Stimulated activated CD4-positive, alpha-beta T cell treated with anti-CD3 and anti-CD28 coated beads, Interleukin-15, amount 100 ng/mL, for 24 hours (primary cell): ENCODE results near the gene HENMT1.
"Not testable (repeated sequence)": the region's sequence is repeated elsewhere in the genome, so short reads cannot be mapped to it uniquely, and the experiment has no call there.

Experiments used
- DNase-seq: peaks from one replicate; pipeline ENCODE4 v3.0.0-alpha.2; 2020

The HENMT1 gene

GRCh38 chr1:108661030-108661609, at the start of gene HENMT1:
Gene HENMT1, minus strand, starts transcription at chr1:108661093. Its CDS starts 1,209 bp downstream, at chr1:108659884.
- peak; percentile 84 for DNase-seq

- peak; percentile 72 for DNase-seq
Measured at GRCh38 chr1:108708691-108709660, 48.1 kb upstream of the HENMT1 start.

- no peak for DNase-seq
Measured at GRCh38 chr1:108706643-108707042, 45.8 kb upstream of the HENMT1 start.

- DNase-seq: no peak
Measured at GRCh38 chr1:108704496-108704895, 43.6 kb upstream of the HENMT1 start.

GRCh38 chr1:108703939-108704338, 43.0 kb upstream of the HENMT1 start:
- no peak for DNase-seq

- not testable (repeated sequence) for DNase-seq
Measured at GRCh38 chr1:108702109-108702508, 41.2 kb upstream of the HENMT1 start.

- no peak for DNase-seq
Measured at GRCh38 chr1:108701176-108701849, 40.4 kb upstream of the HENMT1 start.

- no peak for DNase-seq
Measured at GRCh38 chr1:108699375-108700332, 38.8 kb upstream of the HENMT1 start.

- DNase-seq: no peak
Measured at GRCh38 chr1:108695535-108695934, 34.6 kb upstream of the HENMT1 start.

- DNase-seq: peak; percentile 71
Measured at GRCh38 chr1:108692724-108693655, 32.1 kb upstream of the HENMT1 start.

- peak; percentile 96 for DNase-seq
Measured at GRCh38 chr1:108691942-108692723, 31.2 kb upstream of the HENMT1 start, which contains the start of gene PRPF38B. Gene PRPF38B, plus strand, starts transcription at chr1:108692310. Its CDS starts 282 bp downstream, at chr1:108692592.

- DNase-seq: no peak
Measured at GRCh38 chr1:108691128-108691941, 30.4 kb upstream of the HENMT1 start.

GRCh38 chr1:108686614-108687313, 25.9 kb upstream of the HENMT1 start:
- no peak for DNase-seq

- no peak for DNase-seq
Measured at GRCh38 chr1:108685529-108685928, 24.6 kb upstream of the HENMT1 start.

- not testable (repeated sequence) for DNase-seq
Measured at GRCh38 chr1:108681701-108682100, 20.8 kb upstream of the HENMT1 start.

GRCh38 chr1:108679586-108680213, 18.8 kb upstream of the HENMT1 start:
- DNase-seq: no peak

- no peak for DNase-seq
Measured at GRCh38 chr1:108678706-108679105, 17.8 kb upstream of the HENMT1 start.

- DNase-seq: no peak
Measured at GRCh38 chr1:108671143-108671542, 10.2 kb upstream of the HENMT1 start.
